Thoracic aorta (tissue), 2 donors: Measurements from ENCODE around the gene UBE2O. TPM values are rescaled to one million over a fixed set of nuclear protein-coding genes. Genes with fewer than 3 reads are reported as not detected.

Source experiments
- ATAC-seq: fragments of 150-250 bp; one replicate; pipeline ENCODE4 v1.8.0; 2017; ENCODE audit warnings: low read depth; ENCODE audit not compliant: insufficient number of reproducible peaks, low FRiP score
- DNase-seq: peaks from one replicate; pipeline ENCODE4 v3.0.0-alpha.2; 2020; ENCODE audit warnings: low spot score
- H3K27ac ChIP-seq, 2 donors: fragments of 200-600 bp; sonication (generic); 1 replicate in 1 of 2; 2 replicates in 1 of 2; pipeline ENCODE4 v1.5.1; 2016; ENCODE audit warnings: mild to moderate bottlenecking in 2 of 2, moderate library complexity in 2 of 2
- H3K27me3 ChIP-seq: fragments of 200-600 bp; sonication (generic); replicated peaks from 2 replicates; pipeline ENCODE4 v1.6.0; 2016; ENCODE audit warnings: mild to moderate bottlenecking; ENCODE audit not compliant: insufficient read depth
- H3K36me3 ChIP-seq: fragments of 200-600 bp; sonication (generic); one replicate; pipeline ENCODE4 v1.5.1; 2016
- H3K4me1 ChIP-seq, 2 donors: fragments of 200-600 bp; sonication (generic); 1 replicate in 1 of 2; 2 replicates in 1 of 2; pipeline versions ENCODE4 v1.5.1 to v1.6.0; 2016; ENCODE audit warnings: low read depth in 2 of 2, mild to moderate bottlenecking in 1 of 2; ENCODE audit not compliant: control insufficient read depth in 1 of 2
- H3K4me3 ChIP-seq: fragments of 200-600 bp; sonication (generic); 2 replicates; pipeline ENCODE4 v1.5.1; 2016; ENCODE audit warnings: mild to moderate bottlenecking
- H3K9me3 ChIP-seq: fragments of 200-600 bp; sonication (generic); 2 replicates; pipeline ENCODE4 v1.5.1; 2016
- total RNA-seq, 2 donors: library from RNA; depleted of rRNA; stranded (reverse); fragments of >200 nt; gene quantifications; one replicate each; pipeline versions ENCODE4 v1.1.0 to v1.2.3, GENCODE V29; 2016
- TF ChIP-seq, protein P1 (sequence below): fragments of 200-600 bp; sonication (generic); IDR thresholded peaks from one replicate; pipeline ENCODE4 v1.5.1; 2019; ENCODE audit warnings: antibody characterized with exemption

UBE2O gene
- total RNA-seq, 2 donors from 2014 or later = 16.4 to 31.1 TPM

DNA sequence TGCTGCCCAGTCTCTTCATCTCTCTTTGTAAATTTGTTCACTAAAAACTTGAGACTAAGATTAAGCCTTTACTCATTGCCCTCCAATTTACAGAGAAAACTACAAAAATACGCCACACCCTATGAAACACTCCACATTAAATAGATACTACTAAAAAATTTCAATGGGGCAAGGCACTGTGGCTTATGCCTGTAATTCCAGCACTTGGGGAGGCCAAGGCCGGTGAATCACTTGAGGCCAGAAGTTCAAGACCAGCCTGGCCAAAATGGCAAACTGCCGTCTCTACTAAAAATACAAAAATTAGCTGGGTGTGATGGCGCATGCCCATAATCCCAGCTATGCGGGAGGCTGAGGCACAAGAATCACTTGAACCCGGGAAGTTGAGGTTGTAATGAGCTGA, 3.8 kb downstream of the UBE2O start:
- Histone ChIP-seq H3K27ac (no peak overlapping the region), H3K4me3 (no peak overlapping the region), H3K4me1 (peaks cover 12 to 22% of the 10 kb centered on the region in 2 donors), H3K9me3 (no peaks in the 10 kb centered on the region), H3K27me3 (no peaks in the 10 kb centered on the region), H3K36me3 (no peaks in the 10 kb centered on the region)
- ATAC-seq = no peak
- TF ChIP-seq, protein P1, sequence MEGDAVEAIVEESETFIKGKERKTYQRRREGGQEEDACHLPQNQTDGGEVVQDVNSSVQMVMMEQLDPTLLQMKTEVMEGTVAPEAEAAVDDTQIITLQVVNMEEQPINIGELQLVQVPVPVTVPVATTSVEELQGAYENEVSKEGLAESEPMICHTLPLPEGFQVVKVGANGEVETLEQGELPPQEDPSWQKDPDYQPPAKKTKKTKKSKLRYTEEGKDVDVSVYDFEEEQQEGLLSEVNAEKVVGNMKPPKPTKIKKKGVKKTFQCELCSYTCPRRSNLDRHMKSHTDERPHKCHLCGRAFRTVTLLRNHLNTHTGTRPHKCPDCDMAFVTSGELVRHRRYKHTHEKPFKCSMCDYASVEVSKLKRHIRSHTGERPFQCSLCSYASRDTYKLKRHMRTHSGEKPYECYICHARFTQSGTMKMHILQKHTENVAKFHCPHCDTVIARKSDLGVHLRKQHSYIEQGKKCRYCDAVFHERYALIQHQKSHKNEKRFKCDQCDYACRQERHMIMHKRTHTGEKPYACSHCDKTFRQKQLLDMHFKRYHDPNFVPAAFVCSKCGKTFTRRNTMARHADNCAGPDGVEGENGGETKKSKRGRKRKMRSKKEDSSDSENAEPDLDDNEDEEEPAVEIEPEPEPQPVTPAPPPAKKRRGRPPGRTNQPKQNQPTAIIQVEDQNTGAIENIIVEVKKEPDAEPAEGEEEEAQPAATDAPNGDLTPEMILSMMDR = no peak
- no peak for DNase-seq

DNA sequence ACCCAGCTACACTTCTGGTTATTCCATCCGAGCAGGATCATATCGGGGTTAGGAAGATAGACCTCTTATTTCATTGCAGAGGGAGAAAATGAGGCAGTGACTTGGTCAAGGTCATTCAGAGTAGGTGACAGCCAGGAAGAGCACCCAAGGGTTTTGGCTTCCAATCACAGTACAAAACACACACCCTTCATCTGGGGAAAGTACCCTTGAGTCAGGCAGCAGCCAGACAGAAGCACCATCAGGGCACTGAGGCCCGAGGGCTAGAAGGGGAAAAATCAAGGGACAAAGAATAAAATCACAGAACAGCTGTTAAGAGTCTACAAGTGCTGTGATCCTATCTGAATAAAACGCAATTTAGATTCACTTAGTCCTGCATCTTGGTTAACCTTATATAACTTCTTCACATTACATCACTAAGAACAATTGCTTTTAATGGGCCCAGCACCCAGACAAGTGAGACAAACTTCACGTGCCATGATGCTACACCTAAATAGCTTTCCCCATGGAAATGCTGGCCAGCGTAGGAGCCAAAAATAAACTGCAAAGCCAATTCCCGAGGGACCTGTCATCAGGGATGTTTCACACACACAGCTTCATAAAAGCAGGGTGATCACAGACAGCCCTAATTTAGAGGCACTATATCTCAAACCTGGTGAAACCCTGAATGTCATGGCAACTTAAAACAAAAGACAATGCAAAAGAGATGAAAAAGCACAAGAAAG, 4.9 kb downstream of the UBE2O start:
- no peak for DNase-seq
- no peak overlapping the region for H3K27ac ChIP-seq
- no peaks in the 10 kb centered on the region for H3K27me3 ChIP-seq
- peaks cover 12 to 22% of the 10 kb centered on the region in 2 donors for H3K4me1 ChIP-seq
- no peak for ATAC-seq
- H3K9me3 ChIP-seq = no peaks in the 10 kb centered on the region
- TF ChIP-seq, protein P1 = no peak
- no peak overlapping the region for H3K4me3 ChIP-seq
- no peaks in the 10 kb centered on the region for H3K36me3 ChIP-seq

DNA sequence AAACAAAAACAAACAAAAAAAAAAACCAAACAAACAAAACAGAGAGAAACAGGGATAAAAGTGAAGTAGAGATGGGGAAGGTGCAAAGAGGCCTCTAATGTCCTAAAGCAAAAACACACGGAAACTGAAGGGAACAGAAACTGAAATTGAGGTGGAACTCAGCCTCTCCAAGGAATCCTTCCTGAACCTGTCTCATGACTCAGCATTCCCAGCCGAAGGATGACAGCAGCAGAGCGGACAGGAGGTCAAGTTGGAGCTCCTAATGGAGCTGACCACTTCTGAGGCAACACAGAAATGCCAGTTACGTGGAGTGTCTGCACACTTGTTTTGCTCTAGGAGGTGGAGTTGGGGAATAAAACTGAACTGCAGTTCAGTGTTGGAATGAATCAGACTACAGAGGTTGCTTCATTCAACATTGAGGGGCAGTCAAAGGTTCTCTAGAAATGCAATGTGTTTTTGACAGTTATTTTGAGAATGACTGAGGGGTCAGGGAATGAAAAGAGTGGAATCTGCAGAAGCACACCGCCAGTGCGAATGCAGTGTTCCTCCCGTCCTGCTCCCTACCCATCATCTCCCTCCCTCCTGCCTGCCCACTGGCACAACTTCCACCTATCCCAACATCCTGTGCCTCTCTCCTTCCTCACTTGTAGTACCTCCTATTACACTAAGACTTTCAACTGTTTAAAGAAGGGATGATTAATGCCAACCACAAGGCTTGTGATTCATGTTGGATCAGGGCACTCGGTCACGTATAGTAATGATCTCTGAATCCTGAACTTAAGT, 6.3 kb downstream of the UBE2O start:
- no peaks in the 10 kb centered on the region for H3K9me3 ChIP-seq
- H3K27ac ChIP-seq = no peak overlapping the region
- TF ChIP-seq, protein P1 = no peak
- no peak for ATAC-seq
- peaks cover 6 to 15% of the 10 kb centered on the region in 2 donors for H3K4me1 ChIP-seq
- DNase-seq = no peak
- H3K27me3 ChIP-seq = no peaks in the 10 kb centered on the region
- no peaks in the 10 kb centered on the region for H3K36me3 ChIP-seq
- no peak overlapping the region for H3K4me3 ChIP-seq

DNA sequence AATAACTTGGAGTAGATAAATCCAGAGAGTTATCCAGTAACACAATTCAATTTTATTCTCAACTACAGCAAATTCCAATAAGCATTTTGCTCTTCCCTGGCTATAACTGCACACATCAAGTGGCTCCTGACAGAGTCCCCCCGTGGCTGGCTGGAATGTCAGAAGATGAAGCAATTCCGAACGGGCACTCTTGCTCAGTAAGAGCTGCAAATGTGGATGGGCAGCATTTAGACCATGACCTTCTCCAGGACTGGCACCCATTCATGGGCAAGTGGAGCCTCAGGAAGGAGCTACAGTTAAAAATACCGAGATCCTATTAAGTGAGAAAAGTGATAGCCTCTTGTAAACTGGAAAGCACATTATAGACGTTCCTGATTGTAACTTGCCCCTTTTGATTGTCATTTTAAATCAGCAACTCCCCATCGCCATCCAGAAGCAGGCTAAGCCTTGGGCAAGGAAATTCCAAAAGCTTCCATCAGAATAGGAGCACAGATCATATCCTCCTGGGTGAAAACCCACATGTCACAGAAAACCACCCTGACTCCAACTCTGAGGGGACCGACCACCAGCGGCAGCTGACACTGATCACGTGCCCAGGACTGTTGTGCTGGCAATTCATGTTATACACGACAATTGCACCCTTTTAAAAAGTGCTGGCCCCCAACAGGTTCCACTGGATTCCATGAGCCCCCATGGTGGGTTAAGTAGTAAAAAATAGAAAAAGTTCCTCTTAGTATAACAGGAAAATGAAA, 7.1 kb downstream of the UBE2O start:
- H3K36me3 ChIP-seq = no peaks in the 10 kb centered on the region
- no peak for ATAC-seq
- no peak overlapping the region for H3K27ac ChIP-seq
- TF ChIP-seq, protein P1 = no peak
- H3K9me3 ChIP-seq = no peaks in the 10 kb centered on the region
- DNase-seq = no peak
- no peaks in the 10 kb centered on the region for H3K27me3 ChIP-seq
- H3K4me3 ChIP-seq = no peak overlapping the region
- H3K4me1 ChIP-seq = peaks cover 3 to 11% of the 10 kb centered on the region in 2 donors
